Activated effector memory CD4-positive, alpha-beta T cell treated with Interleukin-2 at 50 U/mL for 16 hours (primary cell): ENCODE results near the gene EZR.

Experiments
- DNase-seq: peaks from one replicate; pipeline ENCODE4 v3.0.0-alpha.2; 2020

EZR gene

DNA sequence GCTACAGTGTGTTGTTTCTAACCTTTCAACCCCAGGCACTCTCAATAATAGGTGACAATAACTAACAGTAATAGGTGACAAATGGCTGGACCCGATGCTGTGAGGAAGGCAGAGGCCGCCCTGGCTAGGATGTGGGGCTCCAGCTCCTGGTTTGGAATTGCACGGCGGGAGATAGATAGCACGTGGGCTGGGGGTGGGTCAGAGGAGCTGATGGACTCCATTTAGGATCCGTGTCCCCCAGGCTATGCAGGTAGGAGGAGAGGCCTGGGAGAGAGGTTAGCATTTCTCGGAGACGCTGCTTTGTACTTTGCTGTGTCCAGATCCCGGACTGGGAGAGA lies 61.4 kb downstream of the EZR start:
- DNase-seq, result no peak

DNA sequence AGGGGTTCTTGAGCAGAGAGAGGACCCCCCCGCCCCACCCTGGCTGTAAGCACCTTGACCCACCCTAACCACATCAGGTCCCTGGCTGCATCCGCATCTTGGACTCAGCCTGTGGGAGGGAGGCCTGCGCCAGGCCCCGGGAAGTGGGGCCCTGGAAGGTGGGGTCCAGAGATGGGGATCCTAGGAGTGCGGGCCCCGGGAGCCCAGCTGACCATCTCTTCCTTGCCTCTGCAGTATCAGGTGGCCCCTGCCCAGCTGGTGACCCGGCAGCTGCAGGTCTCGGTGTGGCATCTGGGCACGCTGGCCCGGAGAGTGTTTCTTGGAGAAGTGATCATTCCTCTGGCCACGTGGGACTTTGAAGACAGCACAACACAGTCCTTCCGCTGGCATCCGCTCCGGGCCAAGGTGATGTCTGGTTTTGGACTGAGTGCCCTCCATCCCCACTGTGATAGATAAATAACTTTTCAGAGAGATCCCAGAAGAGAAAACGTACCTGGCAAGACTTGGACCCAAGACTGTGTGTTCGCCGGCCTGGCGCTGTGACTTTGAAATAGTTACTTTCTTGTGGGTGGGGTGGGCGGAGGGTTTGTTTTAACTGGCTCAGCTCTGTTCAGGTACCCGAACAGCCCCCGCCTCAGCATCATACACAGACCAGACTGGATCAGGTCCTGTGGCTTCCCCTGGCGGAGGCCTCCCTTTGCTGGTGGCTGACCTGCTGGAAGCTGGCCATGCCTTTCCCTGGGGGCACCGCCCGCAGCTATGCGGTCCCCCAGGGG lies 62.0 kb downstream of the EZR start:
- no peak for DNase-seq

DNA sequence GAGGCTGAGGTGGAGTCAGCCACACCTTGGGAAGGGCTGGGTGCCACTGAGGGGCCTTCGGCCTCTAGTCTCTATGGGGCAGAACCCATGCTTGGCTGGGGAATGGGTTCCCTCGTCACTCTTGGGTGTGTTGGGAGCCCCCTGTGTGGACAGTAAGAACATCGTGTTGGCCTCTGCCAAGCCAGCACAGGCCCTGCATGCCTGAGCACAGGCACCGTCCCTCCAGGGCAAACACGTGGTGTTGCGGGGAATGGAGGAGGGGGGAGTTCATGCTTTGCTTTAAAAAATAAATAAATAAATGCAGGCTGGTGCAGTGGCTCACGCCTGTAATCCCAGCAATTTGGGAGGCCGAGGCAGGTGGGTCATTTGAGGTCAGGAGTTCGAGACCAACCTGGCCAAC lies 63.0 kb downstream of the EZR start:
- no peak for DNase-seq

DNA sequence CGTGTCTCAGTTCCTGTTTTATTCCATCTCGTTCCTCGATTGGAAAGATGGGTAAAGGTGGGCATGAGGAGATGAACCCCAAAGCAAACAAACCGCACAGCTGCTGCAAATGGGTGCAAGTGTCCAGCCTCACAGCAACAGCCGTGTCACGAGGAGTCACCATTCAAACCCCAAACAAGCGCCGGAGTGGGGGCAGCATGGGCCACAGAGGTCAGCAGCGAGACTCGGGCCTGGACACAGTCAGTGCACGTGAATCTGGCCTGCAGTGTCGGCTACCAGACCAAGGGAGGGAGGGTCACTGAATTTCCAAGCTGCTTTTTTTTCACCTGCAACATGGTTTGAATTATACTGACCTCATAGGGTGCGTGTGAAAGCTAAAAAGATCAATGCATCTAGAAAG lies 63.5 kb downstream of the EZR start:
- DNase-seq, result no peak

DNA sequence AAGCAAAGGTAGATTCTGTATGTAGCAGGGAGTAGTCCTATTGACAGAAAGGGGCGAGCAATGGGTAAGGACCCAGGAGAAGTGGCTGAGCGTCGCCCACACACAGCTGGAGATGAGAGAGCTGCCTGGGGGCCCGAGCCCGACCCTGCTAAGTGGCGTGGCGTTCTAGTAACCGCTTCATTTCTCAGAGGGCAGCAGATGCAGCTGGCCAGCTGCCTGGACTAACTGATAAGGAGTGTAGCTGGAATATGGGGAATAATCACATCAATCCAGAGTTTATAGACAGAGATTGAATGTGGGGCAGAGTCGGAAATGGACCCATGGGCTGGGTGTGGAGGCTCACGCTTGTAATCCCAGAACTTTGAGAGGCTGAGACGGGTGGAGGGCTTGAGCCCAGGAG lies 64.4 kb downstream of the EZR start:
- DNase-seq, result no peak

DNA sequence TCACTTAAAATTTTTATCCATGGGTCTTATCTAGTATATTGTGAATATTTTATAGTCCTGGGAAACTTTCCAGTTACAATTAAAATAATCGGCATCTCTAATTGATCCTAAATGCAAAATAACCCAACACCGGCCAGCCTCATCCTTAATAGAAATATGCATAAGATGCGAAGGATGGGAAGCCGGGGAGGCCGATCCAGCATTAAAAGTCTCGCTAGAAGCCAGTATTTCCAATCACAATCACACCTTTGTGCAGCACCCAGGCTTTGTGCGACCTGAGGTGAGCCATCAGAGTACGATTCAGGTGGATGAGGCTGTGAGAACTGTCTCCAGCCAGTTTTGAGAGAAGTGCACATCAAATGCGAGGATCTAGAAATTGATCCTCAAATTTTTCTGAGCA lies 65.4 kb downstream of the EZR start:
- no peak for DNase-seq

DNA sequence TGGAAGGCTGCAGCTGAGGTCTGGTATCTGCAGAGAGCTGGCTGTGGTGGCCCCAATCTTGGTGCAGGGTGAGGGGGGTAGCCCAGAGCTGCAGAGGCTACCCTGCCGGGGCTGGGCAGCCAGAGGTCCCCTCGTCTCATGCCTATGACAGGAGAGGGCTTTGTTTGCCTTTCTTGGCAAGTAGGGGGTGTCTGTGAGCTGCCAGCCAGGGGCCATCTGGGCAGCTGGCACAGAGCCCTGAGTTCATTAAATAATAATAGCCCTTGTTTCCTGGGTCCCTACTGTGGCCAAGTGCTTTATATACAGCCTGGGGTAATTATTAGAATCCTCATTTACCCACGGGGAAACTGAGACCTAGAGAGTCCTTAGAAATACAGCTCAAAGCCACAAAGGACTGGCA lies 66.6 kb downstream of the EZR start:
- no peak for DNase-seq

DNA sequence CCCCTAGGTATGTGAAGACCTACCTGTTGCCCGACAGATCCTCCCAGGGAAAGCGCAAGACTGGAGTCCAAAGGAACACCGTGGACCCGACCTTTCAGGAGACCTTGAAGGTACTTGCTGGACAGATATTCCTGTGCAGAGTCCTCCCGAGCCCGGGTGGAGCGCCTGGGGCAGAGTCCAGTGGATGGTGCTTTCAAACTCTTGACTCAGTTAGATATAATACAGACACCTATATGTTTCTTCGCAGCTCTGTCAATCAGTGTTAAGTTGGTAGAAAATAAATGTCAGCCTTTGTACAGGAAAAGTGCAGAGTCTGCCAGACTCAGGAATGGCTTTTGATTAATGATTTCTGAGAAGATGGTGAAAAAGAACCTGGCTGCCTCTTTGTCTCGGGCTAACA lies 67.2 kb downstream of the EZR start:
- DNase-seq, result no peak

DNA sequence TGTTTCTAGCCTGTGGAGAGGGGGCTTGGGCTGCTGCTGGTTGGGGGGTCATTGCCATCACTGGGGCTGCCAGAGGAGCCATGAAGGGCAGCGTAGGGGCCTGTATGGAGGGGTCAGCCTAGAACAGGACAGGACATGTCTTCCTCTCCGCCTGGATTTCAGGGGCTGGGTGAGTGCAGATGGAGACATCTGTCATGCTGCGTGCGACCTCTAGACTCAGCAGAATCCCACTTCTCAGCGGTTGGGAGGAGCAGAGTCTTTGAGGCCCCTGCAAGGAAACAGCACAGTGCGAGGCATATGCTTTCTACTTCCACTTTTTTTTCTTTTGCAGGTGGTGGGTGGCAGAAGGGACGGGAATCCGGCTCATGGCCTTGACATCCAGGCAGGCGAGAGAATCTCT lies 67.9 kb downstream of the EZR start:
- no peak for DNase-seq

DNA sequence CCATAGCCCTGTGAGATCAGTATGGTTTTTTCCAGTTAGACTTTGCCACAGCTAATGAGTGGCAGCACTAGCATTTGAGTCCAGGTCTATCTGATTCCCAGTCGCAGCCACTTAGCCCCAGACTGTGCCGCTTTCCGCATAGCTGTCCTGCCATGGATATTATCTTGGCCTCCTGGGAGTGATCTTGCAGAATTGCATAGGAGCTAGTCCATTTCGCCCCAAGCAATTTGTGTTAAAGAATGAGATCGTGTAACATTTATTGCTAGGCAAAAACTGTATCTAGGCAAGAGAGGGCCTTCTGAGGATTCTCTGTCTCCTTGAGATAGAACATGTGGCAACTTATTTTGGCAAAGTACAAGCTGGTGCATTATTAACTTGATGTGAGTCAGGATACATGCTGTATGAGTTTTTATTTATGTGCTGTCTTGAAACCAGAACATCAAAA lies 74.2 kb downstream of the EZR start:
- DNase-seq, result no peak

DNA sequence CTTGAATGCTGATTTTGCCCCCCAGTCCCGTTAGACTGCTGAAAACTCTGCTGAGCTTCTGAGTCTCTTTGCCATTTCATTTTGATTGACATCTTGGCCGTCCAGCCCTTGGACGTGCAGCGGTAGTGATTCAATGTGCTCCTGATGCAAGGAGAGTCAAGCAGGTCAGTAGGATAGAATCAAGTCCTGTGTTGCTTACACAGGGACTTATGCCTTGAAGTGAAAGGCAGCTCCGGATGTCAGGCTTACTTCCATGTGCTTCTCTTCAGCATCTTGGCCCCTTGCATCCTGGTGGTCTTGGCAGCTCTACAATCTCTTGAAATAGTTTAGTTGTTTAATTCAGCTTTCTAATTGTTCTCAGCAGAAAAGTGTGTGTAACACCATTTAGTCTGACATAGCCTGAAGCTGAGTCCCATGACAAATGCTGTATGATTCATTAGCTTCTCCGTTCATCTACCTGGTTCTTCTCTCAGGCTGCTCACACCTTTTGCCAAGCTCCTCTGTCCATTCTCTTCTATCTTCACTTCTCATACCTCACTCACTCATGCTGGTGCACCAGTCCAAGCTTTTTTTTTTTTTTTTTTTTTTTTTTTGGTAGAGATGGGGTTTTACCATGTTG lies 76.0 kb downstream of the EZR start:
- no peak for DNase-seq

DNA sequence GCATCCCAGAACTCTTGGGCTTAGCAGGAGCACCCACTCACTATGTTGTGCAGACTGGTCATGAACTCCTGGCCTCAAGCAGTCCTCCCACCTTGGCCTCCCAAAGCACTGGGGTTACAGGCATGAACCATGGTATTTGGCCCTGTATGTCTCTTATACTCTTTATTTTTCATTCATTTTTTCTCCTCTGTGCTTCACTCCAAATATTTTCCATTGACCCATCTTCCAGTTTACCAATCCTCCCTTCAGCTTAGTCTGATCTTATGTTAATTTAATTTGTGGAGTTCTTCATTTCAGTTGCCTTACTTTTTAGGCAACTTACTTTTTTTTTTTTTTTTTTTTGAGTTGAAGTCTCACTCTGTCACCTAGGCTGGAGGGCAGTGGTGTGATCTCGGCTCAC lies 79.5 kb downstream of the EZR start:
- DNase-seq, result no peak

DNA sequence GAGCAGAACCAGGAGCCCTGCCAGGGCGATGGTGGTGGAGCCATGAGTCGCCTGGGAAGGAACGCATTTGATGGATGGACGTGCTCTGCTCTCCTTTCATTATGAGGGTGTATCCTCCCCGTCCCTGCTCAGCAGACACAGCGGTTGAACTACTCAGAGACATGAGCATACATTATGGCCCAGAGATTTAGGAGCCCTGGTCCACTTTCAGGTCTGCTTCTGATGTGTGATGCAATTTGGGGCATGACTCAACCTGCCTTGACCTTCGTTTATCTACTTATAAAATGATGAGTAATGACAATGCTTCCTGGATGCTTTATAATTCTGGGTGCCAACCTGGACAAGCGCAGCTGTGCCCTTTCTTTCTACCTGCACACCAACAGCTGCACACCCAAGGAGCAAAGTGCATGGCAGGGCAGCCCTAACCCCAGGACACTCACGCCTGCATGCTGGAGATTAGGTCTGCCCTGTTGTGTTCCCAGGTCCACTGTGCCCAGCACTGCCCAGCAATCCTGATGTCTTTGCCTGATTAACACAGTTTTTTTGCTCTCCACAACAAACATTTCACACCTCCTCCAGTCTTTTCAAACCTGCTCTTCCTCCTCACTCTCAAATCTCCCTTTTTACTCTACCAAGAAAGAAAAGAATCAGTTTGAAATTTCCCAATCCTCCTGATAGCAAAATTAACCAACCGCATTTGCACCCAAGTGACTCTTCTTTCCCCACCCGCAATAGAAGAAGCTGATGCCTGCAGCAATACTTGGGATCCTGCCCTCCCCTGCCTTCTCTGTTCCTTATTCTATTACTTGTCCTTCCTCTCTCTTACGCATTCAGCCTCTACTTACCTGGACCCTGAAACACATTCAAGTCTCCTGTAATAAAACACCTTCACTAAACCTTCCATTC lies 81.2 kb downstream of the EZR start:
- no peak for DNase-seq

DNA sequence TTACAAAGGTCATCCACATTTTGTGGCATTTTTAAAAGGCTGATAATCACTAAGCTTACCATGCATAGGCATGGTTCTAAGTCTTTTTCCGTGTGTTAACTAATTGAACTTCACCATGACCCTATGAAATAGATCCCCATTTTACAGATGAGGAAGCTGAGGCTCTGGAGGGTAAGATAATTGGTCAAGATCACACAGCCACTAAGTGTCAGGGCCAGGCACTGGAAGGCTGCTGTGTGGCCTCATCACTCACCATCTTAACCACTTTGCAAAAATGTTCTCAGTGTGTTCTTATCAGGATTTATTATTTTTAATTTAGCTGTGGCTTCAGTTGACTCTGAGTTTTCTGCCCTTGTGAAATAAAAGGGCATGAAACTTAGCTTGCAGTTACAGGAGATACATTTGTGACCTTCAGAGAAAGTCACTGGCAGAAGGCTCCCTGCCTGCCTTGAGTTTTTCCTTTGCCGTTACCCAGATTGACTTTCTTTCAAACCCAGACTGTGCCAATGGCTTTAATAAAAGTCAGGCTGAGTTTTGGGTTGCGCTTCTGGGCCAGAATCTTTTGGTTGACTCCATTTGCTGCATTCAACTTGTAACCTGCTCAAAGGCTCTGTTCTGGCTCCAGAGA lies 82.0 kb downstream of the EZR start:
- no peak for DNase-seq

DNA sequence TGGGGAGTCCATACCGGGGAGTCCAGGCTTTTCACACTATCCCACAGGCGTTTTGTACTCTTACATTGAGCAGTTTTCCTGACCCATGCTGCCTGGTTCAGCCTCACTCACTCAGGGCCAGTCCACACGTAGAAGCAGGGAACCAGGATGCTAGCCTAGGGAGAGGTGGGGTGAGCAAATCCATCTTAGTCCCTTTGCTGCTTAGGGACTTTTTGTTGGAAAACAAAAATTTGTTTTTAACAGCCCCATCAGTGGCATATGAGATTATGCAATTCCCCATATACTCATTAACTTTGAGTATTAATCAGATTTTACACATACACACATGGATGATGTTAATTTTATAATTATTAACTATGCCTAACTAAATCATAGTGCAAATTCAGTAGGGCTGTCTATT lies 84.2 kb downstream of the EZR start:
- no peak for DNase-seq

DNA sequence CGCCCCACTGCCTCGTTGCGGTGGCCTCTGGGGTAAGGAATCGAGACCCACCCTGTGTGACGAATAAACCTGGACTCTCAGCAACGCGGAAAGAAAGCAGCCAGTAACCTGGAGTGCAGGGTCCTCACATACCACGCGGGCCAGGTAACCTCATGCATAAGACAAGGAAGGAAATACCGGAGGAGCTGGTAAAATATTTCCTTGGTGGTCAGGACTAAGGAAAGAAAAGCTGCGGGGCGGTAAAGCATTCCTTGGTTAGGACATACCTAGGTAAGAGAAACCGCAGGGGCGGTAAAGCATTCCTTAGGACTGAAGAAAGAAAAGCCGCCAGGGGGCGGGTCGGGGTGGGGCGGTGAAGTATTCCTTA lies 88.6 kb downstream of the EZR start:
- DNase-seq, result no peak

DNA sequence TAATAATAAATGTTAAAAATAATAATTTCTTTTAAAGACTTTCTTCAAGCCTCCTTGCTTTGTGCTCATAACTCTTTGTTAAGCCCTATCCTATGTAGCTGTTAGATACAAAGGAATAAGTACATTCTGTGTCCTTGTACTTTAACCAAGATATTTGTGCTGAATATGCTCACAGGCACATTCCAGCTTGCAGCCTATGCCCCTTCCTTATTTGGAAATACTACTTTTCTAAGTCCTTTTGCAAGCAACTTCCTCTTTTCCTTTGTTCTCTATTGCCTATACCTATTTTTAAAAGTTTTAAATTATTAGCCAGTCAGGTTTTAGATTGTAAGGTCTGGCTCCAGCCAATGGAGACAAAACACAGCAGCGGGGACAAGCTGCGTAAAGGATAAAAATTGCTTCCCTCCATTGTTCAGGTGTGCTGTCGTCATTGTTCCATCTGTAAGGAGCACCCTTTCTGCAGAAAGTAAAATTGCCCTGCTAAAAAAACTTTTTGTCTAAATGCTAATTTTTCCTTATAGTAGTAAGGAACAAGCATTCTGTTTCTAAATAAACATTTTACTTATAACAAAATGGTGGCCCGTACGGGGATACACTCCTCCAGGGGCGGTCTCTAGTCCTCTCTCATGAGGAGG lies 89.1 kb downstream of the EZR start:
- no peak for DNase-seq

DNA sequence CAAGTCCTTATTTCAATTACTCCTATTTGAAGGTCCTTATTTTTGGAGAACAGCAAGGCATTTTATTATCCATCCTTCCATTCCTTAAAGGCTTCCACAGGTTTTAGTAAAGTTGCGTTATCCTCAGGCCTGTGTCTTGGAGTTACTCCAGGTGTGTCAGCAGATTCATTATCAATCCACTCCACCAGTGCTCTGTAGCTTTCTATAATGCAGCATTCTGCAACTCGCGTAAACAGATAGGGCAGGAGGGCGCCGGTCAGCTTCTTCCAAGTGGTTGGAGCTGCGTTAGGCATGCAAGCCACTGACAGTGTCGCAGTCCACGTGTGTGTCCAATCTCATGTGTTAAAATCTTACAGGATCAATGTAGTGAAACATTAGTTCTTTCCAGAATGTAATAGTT lies 93.5 kb downstream of the EZR start:
- no peak for DNase-seq

DNA sequence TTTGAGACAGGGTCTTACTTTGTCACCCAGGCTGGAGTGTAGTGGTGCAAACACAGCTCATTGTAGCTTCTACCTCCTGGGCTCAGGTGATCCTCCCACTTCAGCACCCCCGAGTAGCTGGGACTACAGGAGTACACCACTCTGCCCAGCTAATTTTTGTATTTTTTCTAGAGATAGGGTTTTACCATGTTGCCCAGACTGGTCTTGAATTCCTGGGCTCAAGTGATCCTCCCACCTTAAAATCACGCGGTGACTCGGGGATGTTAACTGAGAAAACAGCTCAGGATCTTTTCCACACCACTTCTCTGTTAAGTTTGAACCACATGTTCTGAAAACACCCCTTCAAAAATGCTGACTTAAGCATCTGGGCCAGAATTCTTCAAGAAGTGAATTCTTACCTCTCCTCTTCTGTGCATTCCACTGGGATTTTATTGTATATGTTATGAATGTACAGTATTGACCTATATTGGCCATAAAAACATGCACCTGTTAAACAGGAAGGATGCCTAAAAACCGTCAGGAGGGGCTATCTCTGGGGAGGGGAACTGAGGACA lies 96.9 kb downstream of the EZR start:
- DNase-seq, result no peak

DNA sequence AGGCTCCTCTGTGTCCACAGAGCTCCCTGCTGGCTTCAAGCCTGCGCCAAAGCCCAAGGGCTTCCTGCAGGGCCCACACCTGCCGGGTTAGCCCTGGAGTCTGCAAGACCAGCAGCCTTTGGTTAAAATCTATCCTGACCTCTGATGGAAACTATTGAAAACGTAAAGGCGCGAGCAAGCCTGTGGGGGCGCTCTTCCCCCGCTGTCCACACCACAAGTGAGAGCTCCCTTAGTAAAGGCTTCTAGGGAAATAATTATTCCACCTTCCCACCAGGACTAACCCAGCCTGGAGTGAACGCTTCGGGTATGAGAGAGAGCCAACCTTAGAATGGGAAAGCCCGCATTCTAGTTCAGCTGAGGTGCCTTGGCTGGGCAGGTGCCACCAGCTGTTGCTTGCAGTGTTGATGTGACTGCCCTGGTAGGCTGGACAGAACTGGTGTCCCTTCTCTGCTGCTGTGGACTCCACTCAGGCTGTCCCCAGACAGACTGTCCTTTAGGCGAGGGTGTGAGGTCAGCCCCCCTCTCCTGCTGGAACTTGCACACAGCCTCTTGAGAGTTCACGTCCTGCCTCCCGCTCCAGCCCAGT lies 100.6 kb downstream of the EZR start:
- no peak for DNase-seq

DNA sequence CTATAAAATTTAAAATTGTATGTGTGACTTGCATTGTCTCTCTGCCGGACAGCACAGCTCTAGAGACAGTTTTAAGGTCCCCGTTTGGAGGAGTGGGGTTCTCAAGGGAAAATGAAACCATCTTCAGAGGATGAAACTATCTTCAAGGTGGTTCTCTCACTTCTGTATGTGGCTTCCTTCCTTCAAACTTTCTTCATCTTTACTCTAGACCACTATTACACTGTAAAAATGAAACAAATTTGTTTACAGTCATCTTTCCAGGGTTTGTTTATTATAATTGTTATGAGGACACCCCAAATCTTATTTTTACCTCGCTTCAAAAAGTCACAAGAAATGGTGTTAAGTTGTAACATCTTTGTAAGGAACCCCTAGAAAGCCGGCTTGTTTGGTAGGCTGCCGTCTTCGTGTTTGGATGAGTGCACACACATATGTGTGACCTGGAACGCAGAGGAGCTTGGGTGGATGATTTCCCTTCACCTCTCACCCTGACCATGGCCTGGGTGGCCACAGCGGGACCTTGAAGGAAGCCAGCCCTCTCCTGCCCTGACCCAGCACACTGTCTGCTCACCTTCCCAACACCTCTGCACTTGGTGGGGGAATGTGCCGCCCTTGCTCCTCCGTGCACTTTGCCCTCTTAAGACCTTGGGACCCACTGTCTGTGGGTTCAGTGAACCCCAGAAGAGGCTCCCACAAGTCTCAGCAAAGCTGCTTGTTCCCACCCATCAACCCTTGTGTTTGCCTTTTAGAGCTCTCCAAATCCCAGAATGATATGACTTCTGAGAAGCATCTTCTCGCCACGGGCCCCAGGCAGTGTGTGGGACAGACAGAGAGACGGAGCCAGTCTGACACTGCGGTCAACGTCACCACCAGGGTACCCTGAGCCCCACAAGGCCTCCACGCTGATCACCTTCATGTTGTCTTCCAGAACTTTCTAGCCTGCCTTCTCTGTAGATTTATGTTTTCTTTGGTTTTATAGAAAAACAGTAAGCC lies 101.5 kb downstream of the EZR start:
- no peak for DNase-seq
